Mesendoderm (in vitro differentiated cells): ENCODE data around the gene CPSF7.

Experiments used
- DNase-seq: peaks from one replicate; pipeline ENCODE4 v3.0.0; 2013
- H2AK5ac ChIP-seq: 2 replicates; pipeline ENCODE4 v1.6.1; 2013; ENCODE audit warnings: low read length, inconsistent platforms
- H2BK120ac ChIP-seq: 2 replicates; pipeline ENCODE4 v1.6.1; 2013; ENCODE audit warnings: low read depth, mild to moderate bottlenecking, low read length, moderate library complexity, mixed read lengths
- H2BK15ac ChIP-seq: replicated peaks from 2 replicates; pipeline ENCODE4 v1.6.1; 2013; ENCODE audit warnings: low read depth, mild to moderate bottlenecking, moderate library complexity
- H2BK5ac ChIP-seq: 2 replicates; pipeline ENCODE4 v1.6.1; 2013; ENCODE audit warnings: low read length, inconsistent platforms
- H3K18ac ChIP-seq: 2 replicates; pipeline ENCODE4 v1.6.1; 2013; ENCODE audit warnings: mild to moderate bottlenecking, low read length, mixed read lengths
- H3K23ac ChIP-seq: one replicate; pipeline ENCODE4 v1.6.1; 2013; ENCODE audit warnings: low read length
- H3K27ac ChIP-seq: 2 replicates; pipeline ENCODE4 v1.5.1; 2013; ENCODE audit warnings: low read depth, mild to moderate bottlenecking, inconsistent platforms, low read length, moderate library complexity
- H3K27me3 ChIP-seq: 2 replicates; pipeline ENCODE4 v1.6.1; 2013; ENCODE audit warnings: low read length, control low read depth, mild to moderate bottlenecking, inconsistent platforms; ENCODE audit not compliant: insufficient read depth, poor library complexity
- H3K36me3 ChIP-seq: 2 replicates; pipeline ENCODE4 v1.6.1; 2013; ENCODE audit warnings: low read length, inconsistent platforms; ENCODE audit not compliant: control insufficient read depth, insufficient read depth
- H3K4ac ChIP-seq: one replicate; pipeline ENCODE4 v1.6.1; 2013; ENCODE audit warnings: low read depth, mild to moderate bottlenecking, low read length, moderate library complexity
- H3K4me1 ChIP-seq: 2 replicates; pipeline ENCODE4 v1.6.1; 2013; ENCODE audit warnings: low read depth, low read length, inconsistent platforms; ENCODE audit not compliant: control insufficient read depth
- H3K4me2 ChIP-seq: 2 replicates; pipeline ENCODE4 v1.6.1; 2013; ENCODE audit warnings: low read length
- H3K4me3 ChIP-seq: 2 replicates; pipeline ENCODE4 v1.5.1; 2013; ENCODE audit warnings: mild to moderate bottlenecking, low read length
- H3K56ac ChIP-seq: one replicate; pipeline ENCODE4 v1.6.1; 2013; ENCODE audit warnings: low read length
- H3K79me1 ChIP-seq: 2 replicates; pipeline ENCODE4 v1.6.1; 2013; ENCODE audit warnings: low read length, inconsistent platforms
- H3K79me2 ChIP-seq: 2 replicates; pipeline ENCODE4 v1.6.1; 2013; ENCODE audit warnings: mild to moderate bottlenecking, low read length; ENCODE audit not compliant: control insufficient read depth, insufficient read depth
- H3K9ac ChIP-seq: 2 replicates; pipeline ENCODE4 v1.6.1; 2013; ENCODE audit warnings: low read length, inconsistent platforms
- H4K5ac ChIP-seq: one replicate; pipeline ENCODE4 v1.6.1; 2013; ENCODE audit warnings: low read length
- H4K8ac ChIP-seq: one replicate; pipeline ENCODE4 v1.6.1; 2013; ENCODE audit warnings: low read depth, mild to moderate bottlenecking, control low read depth, low read length, moderate library complexity
- WGBS: extraction: QIAGEN DNeasy Blood & Tissue Kit; methylation state at CpG from one replicate; pipeline ENCODE4 v1.1.7; 2013; ENCODE audit warnings: low lambda C conversion rate, missing lambda C conversion rate; ENCODE audit not compliant: insufficient coverage; ENCODE audit errors: extremely low coverage; 5-methylcytosine and 5-hydroxymethylcytosine counted together

Gene CPSF7

GRCh38 chr11:61406991-61407728 lies 22.6 kb downstream of the CPSF7 start:
- peaks cover 36% of the 10 kb centered on the region for H3K36me3 ChIP-seq
- H4K8ac ChIP-seq = no peak overlapping the region

DNA sequence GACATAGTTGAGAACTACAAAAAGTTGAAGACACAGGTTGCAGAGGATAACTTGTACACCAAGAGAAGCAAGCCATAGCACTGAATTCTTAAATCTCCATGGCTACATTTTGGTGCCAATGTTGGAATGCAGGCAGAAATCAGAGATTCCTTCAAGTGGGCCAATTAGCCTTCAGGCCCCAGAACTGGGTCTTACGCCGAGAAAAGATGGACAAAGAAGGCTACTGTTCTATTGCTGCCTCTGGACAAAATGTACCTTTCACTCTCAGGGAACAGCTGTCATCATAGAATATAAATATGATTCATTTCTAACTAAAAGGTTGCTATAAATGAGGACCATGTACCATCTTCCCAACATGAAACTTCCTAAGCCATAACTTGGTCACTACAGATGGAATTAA lies 23.7 kb downstream of the CPSF7 start:
- H2AK5ac ChIP-seq = no peak overlapping the region
- no peak overlapping the region for H3K4me3 ChIP-seq
- H3K79me1 ChIP-seq = peaks cover 2% of the 10 kb centered on the region
- H3K4me2 ChIP-seq = no peak overlapping the region
- H2BK120ac ChIP-seq = no peak overlapping the region
- H3K4me1 ChIP-seq = no peaks in the 10 kb centered on the region
- no peak overlapping the region for H4K8ac ChIP-seq
- H3K79me2 ChIP-seq = no peaks in the 10 kb centered on the region
- H3K36me3 ChIP-seq = peaks cover 29% of the 10 kb centered on the region
- H3K23ac ChIP-seq = no peak overlapping the region
- H2BK15ac ChIP-seq = no peak overlapping the region
- no peak overlapping the region for H3K27ac ChIP-seq
- no peak overlapping the region for H3K4ac ChIP-seq
- no CpG with 5 or more reads among the region's 2 CpGs for WGBS
- no peak for DNase-seq
- H3K27me3 ChIP-seq = no peaks in the 10 kb centered on the region
- no peak overlapping the region for H4K5ac ChIP-seq
- H2BK5ac ChIP-seq = no peak overlapping the region
- no peak overlapping the region for H3K56ac ChIP-seq
- no peak overlapping the region for H3K9ac ChIP-seq
- H3K18ac ChIP-seq = no peak overlapping the region

More at GRCh38 chr11:61406991-61407728, 22.6 kb downstream of the CPSF7 start:
- peaks cover 2% of the 10 kb centered on the region for H3K79me1 ChIP-seq
- no peak overlapping the region for H2BK5ac ChIP-seq
- no CpG with 5 or more reads among the region's 5 CpGs for WGBS
- no peak for DNase-seq
- no peak overlapping the region for H3K23ac ChIP-seq
- H3K27me3 ChIP-seq = no peaks in the 10 kb centered on the region
- H2AK5ac ChIP-seq = no peak overlapping the region
- no peak overlapping the region for H3K56ac ChIP-seq
- no peak overlapping the region for H3K4me2 ChIP-seq
- no peaks in the 10 kb centered on the region for H3K79me2 ChIP-seq
- no peak overlapping the region for H2BK120ac ChIP-seq
- no peaks in the 10 kb centered on the region for H3K4me1 ChIP-seq
- no peak overlapping the region for H3K18ac ChIP-seq
- no peak overlapping the region for H3K4me3 ChIP-seq
- no peak overlapping the region for H3K9ac ChIP-seq
- no peak overlapping the region for H3K4ac ChIP-seq
- H4K5ac ChIP-seq = no peak overlapping the region
- no peak overlapping the region for H3K27ac ChIP-seq
- no peak overlapping the region for H2BK15ac ChIP-seq

- no peaks in the 10 kb centered on the region for H3K4me1 ChIP-seq
- H3K79me2 ChIP-seq = no peaks in the 10 kb centered on the region
- H3K4me3 ChIP-seq = no peak overlapping the region
- no peak overlapping the region for H3K18ac ChIP-seq
- no CpG with 5 or more reads among the region's 4 CpGs for WGBS
- no peak overlapping the region for H3K27ac ChIP-seq
- H3K9ac ChIP-seq = no peak overlapping the region
- no peak overlapping the region for H2BK5ac ChIP-seq
- DNase-seq = peak; percentile 3
- H4K5ac ChIP-seq = no peak overlapping the region
- no peak overlapping the region for H4K8ac ChIP-seq
- H3K56ac ChIP-seq = no peak overlapping the region
- peaks cover 2% of the 10 kb centered on the region for H3K79me1 ChIP-seq
- H2BK15ac ChIP-seq = no peak overlapping the region
- H3K4me2 ChIP-seq = no peak overlapping the region
- no peaks in the 10 kb centered on the region for H3K27me3 ChIP-seq
- H2AK5ac ChIP-seq = no peak overlapping the region
- no peak overlapping the region for H3K4ac ChIP-seq
- peaks cover 25% of the 10 kb centered on the region for H3K36me3 ChIP-seq
- no peak overlapping the region for H2BK120ac ChIP-seq
- no peak overlapping the region for H3K23ac ChIP-seq
Measured at GRCh38 chr11:61404641-61405040, 25.1 kb downstream of the CPSF7 start.

DNA sequence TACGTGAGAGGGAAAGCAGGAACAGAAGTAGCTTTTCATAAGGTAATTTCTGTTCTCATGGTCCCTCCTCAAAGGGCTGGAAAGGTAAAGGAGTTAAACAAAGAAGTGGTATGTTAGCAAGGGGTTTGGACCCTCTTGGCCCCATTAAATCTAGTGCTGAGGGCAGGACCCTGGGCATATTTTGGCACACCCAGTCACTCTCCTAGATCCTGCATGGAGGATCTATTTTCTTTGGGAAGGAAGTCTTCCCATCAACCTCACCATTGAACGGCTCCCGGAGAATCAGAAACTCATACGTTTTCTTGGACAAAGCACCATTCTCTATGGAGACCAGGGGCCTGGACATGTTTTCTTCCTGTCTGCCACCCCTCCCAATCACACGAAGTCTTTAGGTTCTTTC lies 25.7 kb downstream of the CPSF7 start:
- no peak overlapping the region for H3K4me2 ChIP-seq
- WGBS = no CpG with 5 or more reads among the region's 5 CpGs
- no peak overlapping the region for H2BK15ac ChIP-seq
- H3K79me2 ChIP-seq = no peaks in the 10 kb centered on the region
- H3K27ac ChIP-seq = no peak overlapping the region
- peaks cover 2% of the 10 kb centered on the region for H3K79me1 ChIP-seq
- H3K23ac ChIP-seq = no peak overlapping the region
- H3K56ac ChIP-seq = no peak overlapping the region
- H4K8ac ChIP-seq = no peak overlapping the region
- no peak overlapping the region for H2BK120ac ChIP-seq
- peaks cover 25% of the 10 kb centered on the region for H3K36me3 ChIP-seq
- no peak overlapping the region for H4K5ac ChIP-seq
- H3K4me3 ChIP-seq = no peak overlapping the region
- no peak overlapping the region for H2AK5ac ChIP-seq
- H3K18ac ChIP-seq = no peak overlapping the region
- no peak overlapping the region for H2BK5ac ChIP-seq
- H3K4me1 ChIP-seq = no peaks in the 10 kb centered on the region
- H3K9ac ChIP-seq = no peak overlapping the region
- DNase-seq = no peak
- no peak overlapping the region for H3K4ac ChIP-seq
- no peaks in the 10 kb centered on the region for H3K27me3 ChIP-seq

DNA sequence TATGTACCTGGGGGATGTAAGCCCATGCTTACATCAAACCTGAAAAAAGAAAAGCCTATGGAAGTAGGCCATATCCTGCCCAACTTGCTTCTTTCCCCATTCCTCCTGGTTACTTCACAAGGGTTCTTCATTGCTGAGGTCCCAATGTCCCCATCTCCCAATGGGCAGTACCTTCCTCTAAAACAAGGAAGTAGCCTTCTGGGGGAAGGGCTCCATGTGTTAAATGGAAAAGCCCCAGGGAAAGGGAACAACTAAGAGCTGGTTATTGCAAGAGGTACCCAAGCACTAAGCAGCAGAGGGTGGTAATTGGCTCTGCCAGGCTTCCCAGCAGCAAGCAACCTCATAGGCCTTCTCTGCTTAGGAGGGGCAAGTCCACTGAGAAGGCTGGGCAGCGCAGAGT lies 26.1 kb downstream of the CPSF7 start:
- Histone ChIP-seq H4K5ac (no peak overlapping the region), H3K4me1 (no peaks in the 10 kb centered on the region), H3K36me3 (peaks cover 27% of the 10 kb centered on the region), H3K4me3 (no peak overlapping the region), H2AK5ac (no peak overlapping the region), H2BK120ac (no peak overlapping the region), H3K23ac (no peak overlapping the region), H3K9ac (no peak overlapping the region), H3K79me1 (peaks cover 2% of the 10 kb centered on the region), H3K27ac (no peak overlapping the region), H4K8ac (no peak overlapping the region), H3K4me2 (no peak overlapping the region), H3K79me2 (no peaks in the 10 kb centered on the region), H3K18ac (no peak overlapping the region), H3K56ac (no peak overlapping the region), H3K27me3 (no peaks in the 10 kb centered on the region), H2BK15ac (no peak overlapping the region), H2BK5ac (no peak overlapping the region), H3K4ac (no peak overlapping the region)
- no peak for DNase-seq
- no CpG with 5 or more reads among the region's 1 CpG for WGBS

- Histone ChIP-seq H2AK5ac (no peak overlapping the region), H3K4me1 (no peaks in the 10 kb centered on the region), H2BK120ac (no peak overlapping the region), H4K5ac (no peak overlapping the region), H3K27me3 (no peaks in the 10 kb centered on the region), H3K4me3 (no peak overlapping the region), H2BK15ac (no peak overlapping the region), H3K23ac (no peak overlapping the region), H3K4ac (no peak overlapping the region), H3K79me1 (no peaks in the 10 kb centered on the region), H3K56ac (no peak overlapping the region), H3K18ac (no peak overlapping the region), H3K9ac (no peak overlapping the region), H2BK5ac (no peak overlapping the region), H3K27ac (no peak overlapping the region), H3K4me2 (no peak overlapping the region), H3K36me3 (peaks cover 23% of the 10 kb centered on the region), H3K79me2 (no peaks in the 10 kb centered on the region), H4K8ac (no peak overlapping the region)
- no CpG with 5 or more reads among the region's 2 CpGs for WGBS
- DNase-seq = no peak
Measured at GRCh38 chr11:61401573-61401972, 28.2 kb downstream of the CPSF7 start.
